Glutamatergic neuron (in vitro differentiated cells): ENCODE results near the gene RHOH. TPM values are rescaled to one million over a fixed set of nuclear protein-coding genes. Genes with fewer than 3 reads are reported as not detected.

ENCODE experiments used
- DNase-seq: peaks from one replicate; pipeline ENCODE4 v3.0.0; 2022
- H3K27ac Mint-ChIP-seq: one replicate; pipeline ENCODE4 v1.8.0; 2020; ENCODE audit warnings: mild to moderate bottlenecking, mixed read lengths, inconsistent platforms; ENCODE audit not compliant: unreplicated experiment
- H3K27me3 Mint-ChIP-seq: one replicate; pipeline ENCODE4 v1.8.0; 2020; ENCODE audit warnings: mild to moderate bottlenecking, moderate library complexity, mixed read lengths, inconsistent platforms; ENCODE audit not compliant: unreplicated experiment
- H3K36me3 Mint-ChIP-seq: one replicate; pipeline ENCODE4 v1.8.0; 2020; ENCODE audit warnings: mild to moderate bottlenecking, mixed read lengths, inconsistent platforms; ENCODE audit not compliant: unreplicated experiment
- H3K4me1 Mint-ChIP-seq: one replicate; pipeline ENCODE4 v1.8.0; 2020; ENCODE audit warnings: mild to moderate bottlenecking, low read depth, mixed read lengths, inconsistent platforms; ENCODE audit not compliant: unreplicated experiment
- H3K4me3 Mint-ChIP-seq: one replicate; pipeline ENCODE4 v1.8.0; 2020; ENCODE audit warnings: mild to moderate bottlenecking, mixed read lengths, inconsistent platforms; ENCODE audit not compliant: unreplicated experiment
- H3K9me3 Mint-ChIP-seq: one replicate; pipeline ENCODE4 v1.8.0; 2020; ENCODE audit warnings: mild to moderate bottlenecking, moderate library complexity, mixed read lengths, inconsistent platforms; ENCODE audit not compliant: unreplicated experiment
- total RNA-seq: library from RNA; stranded (reverse); fragmentation: NEBNext Ultra II Directional; extraction: Animal tissue kit (Norgen Biotek cat#: 25700); gene quantifications from one replicate; pipeline ENCODE4 v1.2.1, GENCODE V29; 2021; ENCODE audit not compliant: unreplicated experiment
- TF ChIP-seq, protein P1 (sequence below): fragments of 200-600 bp; sonication (generic); IDR thresholded peaks from one replicate; pipeline ENCODE4 v1.5.0; 2021; ENCODE audit not compliant: partially characterized antibody, unreplicated experiment

The RHOH gene
- total RNA-seq, 1 donor from 2014 or later: not detected

DNA sequence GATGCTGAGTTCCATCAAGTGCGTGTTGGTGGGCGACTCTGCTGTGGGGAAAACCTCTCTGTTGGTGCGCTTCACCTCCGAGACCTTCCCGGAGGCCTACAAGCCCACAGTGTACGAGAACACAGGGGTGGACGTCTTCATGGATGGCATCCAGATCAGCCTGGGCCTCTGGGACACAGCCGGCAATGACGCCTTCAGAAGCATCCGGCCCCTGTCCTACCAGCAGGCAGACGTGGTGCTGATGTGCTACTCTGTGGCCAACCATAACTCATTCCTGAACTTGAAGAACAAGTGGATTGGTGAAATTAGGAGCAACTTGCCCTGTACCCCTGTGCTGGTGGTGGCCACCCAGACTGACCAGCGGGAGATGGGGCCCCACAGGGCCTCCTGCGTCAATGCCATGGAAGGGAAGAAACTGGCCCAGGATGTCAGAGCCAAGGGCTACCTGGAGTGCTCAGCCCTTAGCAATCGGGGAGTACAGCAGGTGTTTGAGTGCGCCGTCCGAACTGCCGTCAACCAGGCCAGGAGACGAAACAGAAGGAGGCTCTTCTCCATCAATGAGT lies 46.6 kb downstream of the RHOH start:
- Mint-ChIP-seq H3K27ac (no peak overlapping the region), H3K36me3 (no peaks in the 10 kb centered on the region), H3K4me3 (no peak overlapping the region), H3K27me3 (peaks cover 5% of the 10 kb centered on the region), H3K4me1 (no peaks in the 10 kb centered on the region), H3K9me3 (peaks cover 5% of the 10 kb centered on the region)
- no peak for DNase-seq
- TF ChIP-seq, protein P1, sequence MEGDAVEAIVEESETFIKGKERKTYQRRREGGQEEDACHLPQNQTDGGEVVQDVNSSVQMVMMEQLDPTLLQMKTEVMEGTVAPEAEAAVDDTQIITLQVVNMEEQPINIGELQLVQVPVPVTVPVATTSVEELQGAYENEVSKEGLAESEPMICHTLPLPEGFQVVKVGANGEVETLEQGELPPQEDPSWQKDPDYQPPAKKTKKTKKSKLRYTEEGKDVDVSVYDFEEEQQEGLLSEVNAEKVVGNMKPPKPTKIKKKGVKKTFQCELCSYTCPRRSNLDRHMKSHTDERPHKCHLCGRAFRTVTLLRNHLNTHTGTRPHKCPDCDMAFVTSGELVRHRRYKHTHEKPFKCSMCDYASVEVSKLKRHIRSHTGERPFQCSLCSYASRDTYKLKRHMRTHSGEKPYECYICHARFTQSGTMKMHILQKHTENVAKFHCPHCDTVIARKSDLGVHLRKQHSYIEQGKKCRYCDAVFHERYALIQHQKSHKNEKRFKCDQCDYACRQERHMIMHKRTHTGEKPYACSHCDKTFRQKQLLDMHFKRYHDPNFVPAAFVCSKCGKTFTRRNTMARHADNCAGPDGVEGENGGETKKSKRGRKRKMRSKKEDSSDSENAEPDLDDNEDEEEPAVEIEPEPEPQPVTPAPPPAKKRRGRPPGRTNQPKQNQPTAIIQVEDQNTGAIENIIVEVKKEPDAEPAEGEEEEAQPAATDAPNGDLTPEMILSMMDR: no peak

DNA sequence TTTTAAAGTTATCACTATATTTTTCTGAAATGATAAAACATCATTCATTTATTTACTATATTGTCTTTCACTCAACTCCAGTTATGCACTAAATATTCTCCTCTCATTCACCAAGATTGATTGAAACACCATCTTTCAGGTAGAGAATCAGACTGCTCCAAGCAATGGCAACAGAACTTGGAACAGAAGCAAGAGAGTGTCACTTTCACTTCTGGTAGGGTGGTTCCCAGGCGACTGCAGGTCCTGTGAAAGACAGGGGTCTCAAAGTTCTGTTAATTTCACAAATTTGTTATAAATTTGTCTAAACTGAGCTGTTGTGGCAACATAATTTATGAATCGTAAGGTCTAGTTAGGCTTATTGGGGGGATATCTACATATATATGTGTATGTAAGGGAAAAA lies 47.8 kb downstream of the RHOH start:
- Mint-ChIP-seq H3K4me3 (no peak overlapping the region), H3K36me3 (no peaks in the 10 kb centered on the region), H3K9me3 (peaks cover 5% of the 10 kb centered on the region), H3K27ac (no peak overlapping the region), H3K27me3 (peaks cover 5% of the 10 kb centered on the region), H3K4me1 (no peaks in the 10 kb centered on the region)
- TF ChIP-seq, protein P1: no peak
- no peak for DNase-seq

DNA sequence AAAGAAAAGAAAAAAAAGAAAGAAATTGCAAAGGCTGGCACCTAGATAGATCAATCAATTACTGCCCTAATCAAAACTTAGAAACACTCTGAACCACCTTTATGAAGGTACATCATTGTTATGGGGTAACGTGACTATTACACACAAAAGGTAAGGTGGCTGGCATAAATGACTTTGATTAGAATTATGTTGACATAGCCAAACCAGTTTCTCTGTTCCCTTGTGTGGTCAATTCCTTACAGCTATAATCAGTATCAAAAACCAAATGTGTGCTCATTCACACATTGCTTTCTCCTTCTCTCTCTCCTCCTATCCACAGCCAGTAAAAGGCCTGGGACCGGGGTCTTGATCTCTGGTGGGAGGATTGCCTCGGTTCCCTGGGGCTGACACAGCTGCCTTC lies 48.7 kb downstream of the RHOH start:
- TF ChIP-seq, protein P1: no peak
- H3K27ac Mint-ChIP-seq: no peak overlapping the region
- peaks cover 5% of the 10 kb centered on the region for H3K9me3 Mint-ChIP-seq
- H3K4me3 Mint-ChIP-seq: no peak overlapping the region
- no peaks in the 10 kb centered on the region for H3K36me3 Mint-ChIP-seq
- no peaks in the 10 kb centered on the region for H3K27me3 Mint-ChIP-seq
- no peak for DNase-seq
- H3K4me1 Mint-ChIP-seq: no peaks in the 10 kb centered on the region

DNA sequence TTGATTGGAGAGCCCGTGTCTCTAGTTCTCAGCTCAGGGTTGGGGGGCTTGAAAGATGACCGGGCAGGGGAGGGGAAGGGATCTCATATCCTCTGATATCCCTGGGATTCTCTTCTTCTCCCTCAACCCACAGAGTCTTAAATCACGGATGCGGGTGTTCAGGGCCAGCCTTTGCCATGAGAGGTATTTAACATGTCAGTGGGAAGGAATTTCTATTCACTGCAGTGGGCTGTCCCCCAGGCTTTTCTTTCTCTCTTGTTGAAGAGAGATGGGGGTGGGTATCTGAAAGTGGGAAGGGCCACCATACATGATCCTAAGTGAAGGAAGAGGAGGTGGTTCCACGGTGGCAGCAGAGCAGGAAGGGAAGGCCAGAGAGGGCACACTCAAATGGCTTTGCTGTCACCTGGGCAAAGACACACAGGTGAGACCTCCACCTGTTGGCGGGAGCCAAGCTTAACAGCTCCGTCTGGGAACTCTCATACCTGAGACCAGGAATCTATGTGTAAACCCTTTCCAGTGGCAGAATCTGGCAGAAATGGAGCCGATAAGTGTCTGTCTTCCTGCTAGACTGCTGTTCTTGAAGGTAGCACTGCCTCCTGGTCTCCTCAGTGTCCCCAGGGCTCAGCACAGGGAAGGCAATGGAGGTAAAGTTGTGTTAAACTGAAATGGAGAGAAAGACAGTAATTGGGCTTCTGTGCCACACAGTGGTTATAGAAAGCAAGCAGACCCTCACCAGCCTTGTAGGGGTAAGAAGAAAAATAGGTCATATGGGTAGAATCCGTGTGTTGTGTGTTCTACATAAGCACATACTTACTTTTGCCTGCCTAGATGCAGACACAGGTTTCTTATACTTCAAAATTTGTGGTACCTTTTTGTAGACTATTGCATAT lies 49.4 kb downstream of the RHOH start:
- no peak for DNase-seq
- Mint-ChIP-seq H3K9me3 (peaks cover 5% of the 10 kb centered on the region), H3K4me1 (no peaks in the 10 kb centered on the region)

More for the DNA sequence above, 49.4 kb downstream of the RHOH start:
- H3K4me3 Mint-ChIP-seq: no peak overlapping the region
- peaks cover under 1% of the 10 kb centered on the region for H3K27me3 Mint-ChIP-seq
- no peaks in the 10 kb centered on the region for H3K36me3 Mint-ChIP-seq
- no peak overlapping the region for H3K27ac Mint-ChIP-seq
- TF ChIP-seq, protein P1: no peak
